C4-2B (cell line): ENCODE data around the gene TRPV3.

Experiments used
- H3K27ac ChIP-seq: fragments of 450-650 bp; 2 replicates; pipeline ENCODE4 v1.5.1; 2017
- ZFX ChIP-seq: fragments of 450-650 bp; IDR thresholded peaks from 2 replicates; pipeline ENCODE4 v1.6.1; 2017
- TF ChIP-seq, protein P1 (sequence below): fragments of 450-650 bp; conservative IDR thresholded peaks from 2 replicates; pipeline ENCODE4 v1.5.1; 2017; ENCODE audit warnings: mild to moderate bottlenecking

Gene TRPV3

DNA sequence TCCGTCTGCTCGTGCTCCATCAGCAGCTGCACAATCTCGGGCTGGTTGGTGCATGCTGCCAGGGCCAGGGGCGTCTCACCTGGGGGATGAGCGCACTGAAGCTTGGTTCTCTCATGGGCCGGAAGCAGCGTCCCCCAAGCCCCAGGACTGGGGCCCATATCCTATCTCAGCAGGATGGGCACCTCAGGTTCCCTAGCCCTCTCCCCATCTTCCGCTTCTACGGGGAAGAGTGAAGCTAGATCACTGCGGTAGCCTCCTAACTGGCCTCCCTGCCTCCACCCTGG lies 24.8 kb downstream of the TRPV3 start:
- no peak overlapping the region for H3K27ac ChIP-seq
- TF ChIP-seq, protein P1, sequence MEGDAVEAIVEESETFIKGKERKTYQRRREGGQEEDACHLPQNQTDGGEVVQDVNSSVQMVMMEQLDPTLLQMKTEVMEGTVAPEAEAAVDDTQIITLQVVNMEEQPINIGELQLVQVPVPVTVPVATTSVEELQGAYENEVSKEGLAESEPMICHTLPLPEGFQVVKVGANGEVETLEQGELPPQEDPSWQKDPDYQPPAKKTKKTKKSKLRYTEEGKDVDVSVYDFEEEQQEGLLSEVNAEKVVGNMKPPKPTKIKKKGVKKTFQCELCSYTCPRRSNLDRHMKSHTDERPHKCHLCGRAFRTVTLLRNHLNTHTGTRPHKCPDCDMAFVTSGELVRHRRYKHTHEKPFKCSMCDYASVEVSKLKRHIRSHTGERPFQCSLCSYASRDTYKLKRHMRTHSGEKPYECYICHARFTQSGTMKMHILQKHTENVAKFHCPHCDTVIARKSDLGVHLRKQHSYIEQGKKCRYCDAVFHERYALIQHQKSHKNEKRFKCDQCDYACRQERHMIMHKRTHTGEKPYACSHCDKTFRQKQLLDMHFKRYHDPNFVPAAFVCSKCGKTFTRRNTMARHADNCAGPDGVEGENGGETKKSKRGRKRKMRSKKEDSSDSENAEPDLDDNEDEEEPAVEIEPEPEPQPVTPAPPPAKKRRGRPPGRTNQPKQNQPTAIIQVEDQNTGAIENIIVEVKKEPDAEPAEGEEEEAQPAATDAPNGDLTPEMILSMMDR, result no peak
- TF ChIP-seq ZFX, result no peak

DNA sequence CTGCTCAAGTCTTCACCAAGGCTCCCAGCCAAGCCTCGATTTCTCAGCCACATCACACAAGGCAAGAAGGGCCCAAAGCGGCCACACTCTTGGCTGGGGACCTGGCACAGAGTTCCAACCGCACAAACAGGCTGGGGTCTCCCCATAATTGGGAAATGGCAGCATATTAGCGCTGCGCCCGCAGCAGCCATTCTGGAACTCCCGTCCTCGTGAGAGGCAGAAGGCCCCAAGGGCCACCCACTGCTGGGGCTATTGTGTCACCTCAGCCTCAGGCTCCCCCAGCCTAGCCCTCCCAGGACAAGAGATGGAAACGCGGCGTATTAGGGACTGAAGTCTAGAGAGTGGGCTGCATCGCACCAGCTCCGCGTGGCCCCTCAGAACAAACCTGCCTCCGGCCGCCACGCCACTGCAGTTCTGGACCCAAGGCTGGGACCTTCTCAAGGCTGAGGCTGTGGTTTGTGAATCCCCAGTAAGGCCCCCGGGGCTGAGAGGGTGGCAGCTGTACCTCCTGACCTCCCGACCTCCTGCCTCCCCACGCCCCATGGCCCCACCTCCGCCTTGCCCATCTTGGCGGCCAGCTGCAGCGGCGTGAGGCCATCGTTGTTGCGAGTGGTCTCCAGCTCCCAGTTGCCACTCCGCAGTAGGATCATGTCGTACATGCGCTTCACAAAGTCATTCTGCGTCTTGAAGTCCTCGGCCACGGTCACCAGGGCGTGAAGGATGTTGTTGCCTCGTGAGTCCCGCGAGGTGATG lies 25.3 kb downstream of the TRPV3 start:
- no peak for TF ChIP-seq ZFX
- TF ChIP-seq, protein P1, result no peak
- H3K27ac ChIP-seq, result no peak overlapping the region

DNA sequence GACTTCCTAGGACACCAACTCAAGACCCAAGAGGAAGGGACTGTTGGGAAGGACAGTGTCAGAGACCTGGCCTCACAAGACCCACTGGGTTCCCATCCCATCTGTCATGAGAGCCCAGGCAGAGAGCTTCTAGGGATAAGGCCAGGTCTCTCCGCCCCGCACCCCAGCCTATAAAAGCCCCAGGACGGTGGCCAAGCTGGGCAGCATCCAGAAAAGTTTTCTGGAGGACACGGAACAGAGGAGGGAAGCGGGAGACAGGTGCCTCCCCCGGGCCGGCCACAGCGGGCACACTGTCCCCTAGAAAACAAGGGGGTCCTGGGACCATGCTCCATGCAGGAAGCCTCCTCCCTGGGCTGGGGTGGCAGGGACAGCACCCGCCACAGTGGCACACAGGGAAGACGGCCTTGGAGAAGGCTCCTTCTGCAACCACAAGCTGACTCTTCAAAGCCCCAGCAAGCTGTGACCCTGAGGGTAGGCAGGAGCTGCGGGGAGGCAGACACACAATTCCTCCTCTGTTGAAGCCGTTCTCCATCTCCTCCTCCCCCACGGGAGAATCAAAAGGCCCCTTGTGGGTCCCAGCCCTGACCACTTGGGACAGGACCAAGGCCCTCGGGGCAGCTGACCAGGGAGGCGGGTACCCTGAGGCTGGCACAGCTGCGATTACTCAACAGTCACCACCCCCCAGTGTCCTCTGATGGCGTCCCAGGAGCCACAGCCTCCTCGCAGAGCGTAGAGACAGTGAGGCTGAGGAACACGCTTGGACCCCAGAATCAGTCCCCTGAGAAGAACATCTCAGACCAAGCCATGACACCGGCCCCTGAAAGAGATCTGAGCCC lies 26.1 kb downstream of the TRPV3 start:
- TF ChIP-seq, protein P1, result no peak
- no peak overlapping the region for H3K27ac ChIP-seq

- no peak overlapping the region for H3K27ac ChIP-seq
- no peak for TF ChIP-seq ZFX
- TF ChIP-seq, protein P1, result no peak
These were observed 27.5 kb downstream of the TRPV3 start for GRCh38 chr17:3529817-3530741.

DNA sequence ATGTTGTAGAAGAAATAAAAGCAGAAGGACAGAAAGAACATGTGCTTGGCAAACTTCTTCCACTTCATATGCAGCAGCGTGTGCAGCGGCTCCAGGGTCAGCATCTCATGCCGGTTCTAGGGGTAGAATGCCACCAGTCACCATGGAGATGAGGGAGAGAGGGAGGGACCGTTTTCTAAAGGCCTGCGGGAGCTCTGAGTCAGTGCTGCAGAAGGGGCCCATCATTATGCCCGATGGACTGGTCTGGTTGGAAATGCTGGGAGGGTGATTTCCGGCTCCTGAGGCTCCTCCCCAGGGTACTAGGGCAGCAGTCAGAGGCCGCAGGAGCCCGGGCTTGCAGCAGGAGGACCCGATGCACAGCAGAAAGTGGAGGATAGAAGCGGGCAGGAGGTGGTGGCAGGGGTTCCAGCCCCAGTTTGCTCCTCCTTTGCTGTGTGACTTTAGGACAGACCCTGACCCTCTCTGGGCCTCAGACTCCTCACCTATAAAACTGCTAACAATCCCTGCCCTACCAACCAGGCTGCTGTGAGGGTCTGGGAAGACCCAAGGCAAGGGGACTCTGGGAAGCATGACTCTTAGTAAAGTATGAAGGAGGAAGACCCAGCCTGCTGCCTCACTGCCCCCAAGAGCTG lies 28.6 kb downstream of the TRPV3 start:
- H3K27ac ChIP-seq, result no peak overlapping the region
- no peak for TF ChIP-seq ZFX
- TF ChIP-seq, protein P1, result no peak

GRCh38 chr17:3528403-3528851 lies 29.2 kb downstream of the TRPV3 start:
- no peak overlapping the region for H3K27ac ChIP-seq
- no peak for TF ChIP-seq ZFX
- TF ChIP-seq, protein P1, result no peak
